GM21717 (cell line): ENCODE measurements around the gene AP1M1.

Experiments used
- ATAC-seq: cut with Tn5 transposase; IDR thresholded peaks from one replicate; pipeline ENCODE4 v1.9.1; 2021; ENCODE audit warnings: mild to moderate bottlenecking, moderate library complexity; ENCODE audit not compliant: unreplicated experiment

AP1M1 gene

DNA sequence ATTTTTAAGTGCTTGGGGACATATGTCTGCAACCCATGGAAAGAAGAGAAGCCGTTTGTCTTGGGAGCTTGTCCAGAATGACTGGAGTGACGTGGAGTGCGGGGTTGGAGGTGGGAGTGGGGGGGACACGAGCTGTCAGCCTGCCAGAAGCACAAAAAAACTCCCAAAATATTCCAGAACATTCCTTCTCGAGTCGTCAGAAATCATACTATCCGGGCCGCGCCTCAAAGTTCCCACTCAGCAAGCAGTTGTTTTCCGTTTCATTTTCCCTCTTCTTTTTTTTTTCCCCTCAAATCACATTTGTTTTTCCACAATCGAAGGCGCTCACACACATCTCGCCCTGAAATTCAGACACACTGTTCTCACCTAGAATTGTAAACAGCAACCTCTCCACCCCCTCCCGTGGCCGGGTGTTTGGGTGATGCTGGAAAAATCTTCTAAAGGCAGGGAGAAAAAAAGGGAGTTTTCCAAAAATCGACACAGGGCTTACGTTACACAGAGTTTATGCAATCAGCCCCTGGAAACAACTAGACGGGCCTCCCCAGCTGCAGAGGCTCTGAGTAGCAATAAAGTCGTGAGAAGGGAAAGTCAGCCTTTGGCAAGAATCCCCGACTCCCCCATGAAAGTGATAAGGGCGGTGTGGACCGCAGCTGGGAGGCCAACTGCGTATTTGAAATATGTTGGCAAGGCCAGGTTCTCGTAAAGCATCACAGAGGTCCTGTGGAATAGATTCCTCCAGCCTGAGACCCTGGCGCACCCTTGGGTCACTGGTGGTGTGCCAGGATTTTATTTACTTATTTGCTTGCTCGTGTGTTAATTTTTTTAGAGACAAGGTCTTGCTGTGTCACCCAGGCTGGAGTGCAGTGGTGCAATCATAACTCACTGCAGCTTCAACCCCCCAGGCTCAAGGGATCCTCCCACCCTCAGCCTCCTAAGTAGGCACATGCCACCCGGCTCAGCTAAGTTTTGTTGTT is 95.7 kb downstream of the AP1M1 start:
- ATAC-seq, result no peak

DNA sequence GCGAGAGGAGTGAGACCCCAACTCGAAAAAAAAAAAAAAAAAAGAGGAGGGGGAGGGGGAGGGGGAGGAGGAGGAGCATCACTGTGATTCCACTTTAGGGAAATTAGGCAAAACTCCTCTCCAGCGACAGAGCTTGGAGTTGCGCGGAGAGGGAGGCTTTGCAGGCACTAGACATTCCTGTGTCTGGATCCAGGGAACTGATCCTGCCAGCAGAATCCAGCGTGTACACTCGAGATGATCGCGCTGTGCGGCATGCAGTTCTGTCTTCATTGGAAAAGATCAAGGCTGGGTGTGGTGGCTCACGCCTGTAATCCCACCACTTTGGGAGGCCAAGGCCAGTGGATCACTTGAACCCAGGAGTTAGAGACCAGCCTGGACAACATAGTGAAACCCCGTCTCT is 97.3 kb downstream of the AP1M1 start:
- no peak for ATAC-seq
